ENCODE data around the gene BRPF3. TPM values are rescaled to one million over a fixed set of nuclear protein-coding genes. Genes with fewer than 3 reads are reported as not detected.

The BRPF3 gene
- total RNA-seq, 1 donor from 2014 or later = 32.0 TPM

DNA sequence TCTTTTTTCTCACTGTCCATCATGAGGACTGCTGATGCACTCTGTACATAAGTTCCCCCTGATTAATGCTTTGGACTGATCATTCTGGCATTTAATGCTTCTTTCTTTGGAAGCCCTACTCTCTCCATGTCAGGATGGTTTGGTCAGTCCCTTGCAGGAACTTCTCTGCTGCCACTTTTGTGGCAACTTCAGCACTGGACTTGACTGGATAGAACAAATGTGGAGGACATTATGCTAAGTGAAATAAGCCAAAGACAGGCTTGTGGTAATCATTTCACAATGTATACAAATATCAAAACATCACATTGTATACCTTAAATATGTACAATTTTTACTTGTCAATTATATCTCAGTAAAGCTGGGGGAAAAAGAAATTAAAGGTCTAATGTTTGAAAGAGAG, 12.2 kb upstream of the BRPF3 start:
- Histone ChIP-seq H3K36me3 (ENCODE audit: insufficient read depth, low read length) (no peaks in the 10 kb centered on the region), H3K9me3 (ENCODE audit: insufficient read depth, low read depth, low read length) (no peaks in the 10 kb centered on the region), H3K27ac (ENCODE audit: low read depth, low read length) (no peak overlapping the region), H3K4me3 (ENCODE audit: insufficient read depth, low read depth, low read length) (no peak overlapping the region), H3K27me3 (ENCODE audit: insufficient read depth, low read length) (no peaks in the 10 kb centered on the region), H4K20me1 (ENCODE audit: insufficient read depth, low read length) (no peaks in the 10 kb centered on the region), H3K79me2 (ENCODE audit: insufficient read depth, low read length) (no peaks in the 10 kb centered on the region), H3K4me2 (ENCODE audit: low read length) (no peak overlapping the region), H2AFZ (ENCODE audit: low read depth, low read length) (no peak overlapping the region), H3K9ac (ENCODE audit: low read length) (no peak overlapping the region), H3K4me1 (ENCODE audit: insufficient read depth, low read length) (no peaks in the 10 kb centered on the region)
- no peak for TF ChIP-seq EZH2 (IDR thresholded peaks at IDR 0.05; ENCODE audit: insufficient read depth, low read length)
- TF ChIP-seq, protein P1, sequence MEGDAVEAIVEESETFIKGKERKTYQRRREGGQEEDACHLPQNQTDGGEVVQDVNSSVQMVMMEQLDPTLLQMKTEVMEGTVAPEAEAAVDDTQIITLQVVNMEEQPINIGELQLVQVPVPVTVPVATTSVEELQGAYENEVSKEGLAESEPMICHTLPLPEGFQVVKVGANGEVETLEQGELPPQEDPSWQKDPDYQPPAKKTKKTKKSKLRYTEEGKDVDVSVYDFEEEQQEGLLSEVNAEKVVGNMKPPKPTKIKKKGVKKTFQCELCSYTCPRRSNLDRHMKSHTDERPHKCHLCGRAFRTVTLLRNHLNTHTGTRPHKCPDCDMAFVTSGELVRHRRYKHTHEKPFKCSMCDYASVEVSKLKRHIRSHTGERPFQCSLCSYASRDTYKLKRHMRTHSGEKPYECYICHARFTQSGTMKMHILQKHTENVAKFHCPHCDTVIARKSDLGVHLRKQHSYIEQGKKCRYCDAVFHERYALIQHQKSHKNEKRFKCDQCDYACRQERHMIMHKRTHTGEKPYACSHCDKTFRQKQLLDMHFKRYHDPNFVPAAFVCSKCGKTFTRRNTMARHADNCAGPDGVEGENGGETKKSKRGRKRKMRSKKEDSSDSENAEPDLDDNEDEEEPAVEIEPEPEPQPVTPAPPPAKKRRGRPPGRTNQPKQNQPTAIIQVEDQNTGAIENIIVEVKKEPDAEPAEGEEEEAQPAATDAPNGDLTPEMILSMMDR (IDR thresholded peaks at IDR 0.05; ENCODE audit: insufficient read depth, low read depth, low read length) = no peak
- Mint-ChIP-seq H3K4me3 (ENCODE audit: unreplicated experiment) (no peak overlapping the region), H3K27me3 (ENCODE audit: low read depth, unreplicated experiment) (peaks cover 2% of the 10 kb centered on the region), H3K36me3 (ENCODE audit: low read depth, unreplicated experiment) (peaks cover 2% of the 10 kb centered on the region), H3K9me3 (ENCODE audit: unreplicated experiment) (peaks cover 4% of the 10 kb centered on the region), H3K27ac (ENCODE audit: unreplicated experiment) (no peak overlapping the region), H3K4me1 (ENCODE audit: low read depth, unreplicated experiment) (no peaks in the 10 kb centered on the region)
- DNase-seq (ENCODE audit: low read depth) (no peak), FAIRE-seq (no peak)

DNA sequence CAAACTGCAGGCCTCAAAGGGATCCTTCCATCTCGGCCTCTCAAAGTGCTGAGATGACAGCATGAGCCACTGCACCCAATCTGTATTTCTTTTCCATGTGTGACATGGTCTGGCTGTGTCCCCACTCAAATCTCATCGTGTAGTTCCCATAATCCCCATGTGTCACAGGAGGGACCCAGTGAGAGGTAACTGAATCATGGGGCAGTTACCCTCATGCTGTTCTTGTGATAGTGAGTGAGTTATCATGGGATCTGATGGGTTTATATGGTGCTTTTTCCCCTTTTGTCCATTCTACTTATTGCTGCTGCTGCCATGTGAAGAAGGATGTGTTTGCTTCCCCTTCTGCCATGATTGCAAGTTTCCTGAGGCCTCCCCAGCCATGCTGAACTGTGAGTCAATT, 10.3 kb upstream of the BRPF3 start:
- FAIRE-seq (no peak), DNase-seq (ENCODE audit: low read depth) (no peak)
- H3K27ac ChIP-seq (ENCODE audit: low read depth, low read length) = no peak overlapping the region
- no peaks in the 10 kb centered on the region for H3K27me3 ChIP-seq (ENCODE audit: insufficient read depth, low read length)
- no peaks in the 10 kb centered on the region for H3K4me1 Mint-ChIP-seq (ENCODE audit: low read depth, unreplicated experiment)
- H3K27ac Mint-ChIP-seq (ENCODE audit: unreplicated experiment) = no peak overlapping the region
- no peaks in the 10 kb centered on the region for H3K36me3 ChIP-seq (ENCODE audit: insufficient read depth, low read length)
- H3K27me3 Mint-ChIP-seq (ENCODE audit: low read depth, unreplicated experiment) = peaks cover 2% of the 10 kb centered on the region
- H3K9me3 ChIP-seq (ENCODE audit: insufficient read depth, low read depth, low read length) = no peaks in the 10 kb centered on the region
- H2AFZ ChIP-seq (ENCODE audit: low read depth, low read length) = no peak overlapping the region
- no peaks in the 10 kb centered on the region for H3K4me1 ChIP-seq (ENCODE audit: insufficient read depth, low read length)
- H3K36me3 Mint-ChIP-seq (ENCODE audit: low read depth, unreplicated experiment) = no peaks in the 10 kb centered on the region
- no peaks in the 10 kb centered on the region for H3K79me2 ChIP-seq (ENCODE audit: insufficient read depth, low read length)
- H3K9me3 Mint-ChIP-seq (ENCODE audit: unreplicated experiment) = peaks cover 2% of the 10 kb centered on the region
- H3K4me2 ChIP-seq (ENCODE audit: low read length) = no peak overlapping the region
- H3K4me3 ChIP-seq (ENCODE audit: insufficient read depth, low read depth, low read length) = no peak overlapping the region
- no peak for TF ChIP-seq EZH2 (IDR thresholded peaks at IDR 0.05; ENCODE audit: insufficient read depth, low read length)
- TF ChIP-seq, protein P1 (IDR thresholded peaks at IDR 0.05; ENCODE audit: insufficient read depth, low read depth, low read length) = no peak
- H3K4me3 Mint-ChIP-seq (ENCODE audit: unreplicated experiment) = no peak overlapping the region
- no peaks in the 10 kb centered on the region for H4K20me1 ChIP-seq (ENCODE audit: insufficient read depth, low read length)
- no peak overlapping the region for H3K9ac ChIP-seq (ENCODE audit: low read length)

DNA sequence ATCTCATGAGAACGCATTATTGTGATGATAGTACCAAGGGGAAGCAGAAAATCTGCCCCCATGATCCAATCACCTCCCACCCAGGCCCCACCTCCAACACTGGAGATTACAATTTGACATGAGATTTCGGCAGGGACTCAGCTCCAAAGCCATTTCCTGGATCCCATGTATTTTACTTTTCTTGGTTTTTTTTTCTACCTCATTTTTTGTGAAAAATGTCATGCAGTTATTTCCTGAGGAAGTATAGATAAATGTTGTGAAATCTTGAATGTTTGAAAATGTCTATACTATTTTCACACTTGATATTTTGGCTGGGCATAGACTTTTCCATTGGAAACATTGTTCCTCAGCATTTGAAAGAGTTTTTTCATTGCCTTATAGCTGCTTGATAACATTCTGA, 9.1 kb upstream of the BRPF3 start:
- H3K27ac Mint-ChIP-seq (ENCODE audit: unreplicated experiment) = no peak overlapping the region
- no peaks in the 10 kb centered on the region for H3K9me3 Mint-ChIP-seq (ENCODE audit: unreplicated experiment)
- peaks cover 5% of the 10 kb centered on the region for H3K27me3 Mint-ChIP-seq (ENCODE audit: low read depth, unreplicated experiment)
- no peak for DNase-seq (ENCODE audit: low read depth)
- Histone ChIP-seq H3K4me1 (ENCODE audit: insufficient read depth, low read length) (no peaks in the 10 kb centered on the region), H3K4me3 (ENCODE audit: insufficient read depth, low read depth, low read length) (no peak overlapping the region), H3K36me3 (ENCODE audit: insufficient read depth, low read length) (no peaks in the 10 kb centered on the region), H3K79me2 (ENCODE audit: insufficient read depth, low read length) (no peaks in the 10 kb centered on the region), H3K9ac (ENCODE audit: low read length) (no peak overlapping the region), H3K27me3 (ENCODE audit: insufficient read depth, low read length) (peaks cover 4% of the 10 kb centered on the region), H3K9me3 (ENCODE audit: insufficient read depth, low read depth, low read length) (no peaks in the 10 kb centered on the region), H3K27ac (ENCODE audit: low read depth, low read length) (no peak overlapping the region), H2AFZ (ENCODE audit: low read depth, low read length) (no peak overlapping the region), H4K20me1 (ENCODE audit: insufficient read depth, low read length) (no peaks in the 10 kb centered on the region), H3K4me2 (ENCODE audit: low read length) (no peak overlapping the region)
- no peaks in the 10 kb centered on the region for H3K4me1 Mint-ChIP-seq (ENCODE audit: low read depth, unreplicated experiment)
- no peak for FAIRE-seq
- TF ChIP-seq, protein P1 (IDR thresholded peaks at IDR 0.05; ENCODE audit: insufficient read depth, low read depth, low read length) = no peak
- TF ChIP-seq EZH2 (IDR thresholded peaks at IDR 0.05; ENCODE audit: insufficient read depth, low read length) = no peak
- no peaks in the 10 kb centered on the region for H3K36me3 Mint-ChIP-seq (ENCODE audit: low read depth, unreplicated experiment)
- no peak overlapping the region for H3K4me3 Mint-ChIP-seq (ENCODE audit: unreplicated experiment)

Data from astrocyte (in vitro differentiated cells and primary cell).